ENCODE results near the gene ATOX1. TPM values are rescaled to one million over a fixed set of nuclear protein-coding genes. Genes with fewer than 3 reads are reported as not detected.
A peak's percentile ranks its signal among the peaks of the same experiment; 100 is the strongest.

ATOX1 gene
- total RNA-seq, 1 donor from 2014 or later, result 65.4 TPM

GRCh38 chr5:151766975-151767374 lies 8.5 kb upstream of the ATOX1 start:
- no peak for DNase-seq
- TF ChIP-seq, protein P1, sequence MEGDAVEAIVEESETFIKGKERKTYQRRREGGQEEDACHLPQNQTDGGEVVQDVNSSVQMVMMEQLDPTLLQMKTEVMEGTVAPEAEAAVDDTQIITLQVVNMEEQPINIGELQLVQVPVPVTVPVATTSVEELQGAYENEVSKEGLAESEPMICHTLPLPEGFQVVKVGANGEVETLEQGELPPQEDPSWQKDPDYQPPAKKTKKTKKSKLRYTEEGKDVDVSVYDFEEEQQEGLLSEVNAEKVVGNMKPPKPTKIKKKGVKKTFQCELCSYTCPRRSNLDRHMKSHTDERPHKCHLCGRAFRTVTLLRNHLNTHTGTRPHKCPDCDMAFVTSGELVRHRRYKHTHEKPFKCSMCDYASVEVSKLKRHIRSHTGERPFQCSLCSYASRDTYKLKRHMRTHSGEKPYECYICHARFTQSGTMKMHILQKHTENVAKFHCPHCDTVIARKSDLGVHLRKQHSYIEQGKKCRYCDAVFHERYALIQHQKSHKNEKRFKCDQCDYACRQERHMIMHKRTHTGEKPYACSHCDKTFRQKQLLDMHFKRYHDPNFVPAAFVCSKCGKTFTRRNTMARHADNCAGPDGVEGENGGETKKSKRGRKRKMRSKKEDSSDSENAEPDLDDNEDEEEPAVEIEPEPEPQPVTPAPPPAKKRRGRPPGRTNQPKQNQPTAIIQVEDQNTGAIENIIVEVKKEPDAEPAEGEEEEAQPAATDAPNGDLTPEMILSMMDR (IDR thresholded peaks at IDR 0.05; ENCODE audit: borderline replicate concordance), result no peak
- no peaks in the 10 kb centered on the region for H3K9me3 ChIP-seq (replicated peaks)
- H3K4me1 ChIP-seq, result peaks cover 15% of the 10 kb centered on the region
- no peaks in the 10 kb centered on the region for H3K27me3 ChIP-seq (ENCODE audit: low read depth)
- H3K4me3 ChIP-seq, result no peak overlapping the region
- intact Hi-C loops (cut with micrococcal nuclease), result no loop called here
- H3K36me3 ChIP-seq, result no peaks in the 10 kb centered on the region
- H3K27ac ChIP-seq (replicated peaks), result no peak overlapping the region

DNA sequence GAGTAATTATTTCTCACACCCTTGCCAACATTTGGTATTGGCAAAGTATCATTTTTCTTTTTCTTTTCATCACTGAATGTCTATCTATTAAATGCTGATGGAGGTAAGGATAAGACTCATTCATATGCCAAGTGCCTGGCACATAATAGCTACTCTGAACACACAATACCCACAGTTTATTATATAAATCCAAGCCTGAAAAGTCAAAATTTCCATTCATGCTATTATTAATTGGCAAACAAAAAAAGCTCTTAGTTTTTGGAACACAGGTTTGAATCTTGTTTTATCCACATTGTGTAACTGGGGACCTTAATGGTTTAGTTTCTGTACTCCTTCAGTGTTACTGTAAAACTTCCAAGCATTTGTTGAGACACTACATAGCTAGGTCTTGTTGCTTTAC lies 6.4 kb upstream of the ATOX1 start:
- Histone ChIP-seq H3K4me3 (no peak overlapping the region), H3K27me3 (ENCODE audit: low read depth) (no peaks in the 10 kb centered on the region), H3K27ac (replicated peaks) (no peak overlapping the region), H3K9me3 (replicated peaks) (no peaks in the 10 kb centered on the region), H3K36me3 (no peaks in the 10 kb centered on the region), H3K4me1 (peaks cover 2% of the 10 kb centered on the region)
- DNase-seq, result no peak
- TF ChIP-seq, protein P1 (IDR thresholded peaks at IDR 0.05; ENCODE audit: borderline replicate concordance), result no peak
- intact Hi-C loops (cut with micrococcal nuclease), result no loop called here

- DNase-seq, result no peak
- no peaks in the 10 kb centered on the region for H3K27me3 ChIP-seq (ENCODE audit: low read depth)
- TF ChIP-seq, protein P1 (IDR thresholded peaks at IDR 0.05; ENCODE audit: borderline replicate concordance), result no peak
- peak overlapping the region; percentile 89 for H3K27ac ChIP-seq (replicated peaks)
- intact Hi-C loops (cut with micrococcal nuclease), result no loop called here
- peak overlapping the region; percentile 95 for H3K4me3 ChIP-seq
- no peaks in the 10 kb centered on the region for H3K9me3 ChIP-seq (replicated peaks)
- peaks cover 10% of the 10 kb centered on the region for H3K36me3 ChIP-seq
- H3K4me1 ChIP-seq, result peaks cover 32% of the 10 kb centered on the region
Observed at GRCh38 chr5:151758141-151758429, 346 bp downstream of the ATOX1 start.

- peaks cover 13% of the 10 kb centered on the region for H3K36me3 ChIP-seq
- intact Hi-C loops (cut with micrococcal nuclease), result no loop called here
- no peaks in the 10 kb centered on the region for H3K9me3 ChIP-seq (replicated peaks)
- peak overlapping the region; percentile 89 for H3K27ac ChIP-seq (replicated peaks)
- H3K4me3 ChIP-seq, result peak overlapping the region; percentile 95
- DNase-seq, result no peak
- TF ChIP-seq, protein P1 (IDR thresholded peaks at IDR 0.05; ENCODE audit: borderline replicate concordance), result no peak
- H3K27me3 ChIP-seq (ENCODE audit: low read depth), result no peaks in the 10 kb centered on the region
- H3K4me1 ChIP-seq, result peaks cover 32% of the 10 kb centered on the region
Observed at GRCh38 chr5:151757233-151758140, 944 bp downstream of the ATOX1 start.

- intact Hi-C loops (cut with micrococcal nuclease), result no loop called here
- H3K27ac ChIP-seq (replicated peaks), result no peak overlapping the region
- DNase-seq, result no peak
- TF ChIP-seq, protein P1 (IDR thresholded peaks at IDR 0.05; ENCODE audit: borderline replicate concordance), result no peak
- peaks cover 32% of the 10 kb centered on the region for H3K4me1 ChIP-seq
- H3K36me3 ChIP-seq, result peaks cover 13% of the 10 kb centered on the region
- H3K4me3 ChIP-seq, result no peak overlapping the region
- H3K27me3 ChIP-seq (ENCODE audit: low read depth), result no peaks in the 10 kb centered on the region
- no peaks in the 10 kb centered on the region for H3K9me3 ChIP-seq (replicated peaks)
Observed at GRCh38 chr5:151755383-151755782, 3.0 kb downstream of the ATOX1 start.
